ENCODE data around the gene NAV2.

The NAV2 gene

DNA sequence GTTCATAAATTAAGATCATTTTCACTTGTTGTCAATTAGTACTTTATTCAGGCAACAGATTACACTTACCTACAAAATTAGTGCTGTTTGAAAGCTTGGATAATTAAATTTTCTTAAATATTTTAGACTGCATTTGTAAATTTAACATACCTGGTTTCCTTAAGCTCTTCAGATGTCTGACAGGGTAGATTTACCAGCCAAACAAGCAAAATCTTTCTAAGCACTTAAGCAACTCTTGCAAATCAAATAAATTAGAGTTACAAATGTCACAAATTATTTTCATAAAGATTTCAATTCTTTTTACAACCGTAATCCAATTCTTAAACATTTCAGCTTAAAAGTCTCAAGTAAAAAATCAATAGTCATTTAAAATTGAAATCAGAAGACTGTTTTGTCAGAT, 317.8 kb downstream of the NAV2 start:
- DNase-seq: no peak

DNA sequence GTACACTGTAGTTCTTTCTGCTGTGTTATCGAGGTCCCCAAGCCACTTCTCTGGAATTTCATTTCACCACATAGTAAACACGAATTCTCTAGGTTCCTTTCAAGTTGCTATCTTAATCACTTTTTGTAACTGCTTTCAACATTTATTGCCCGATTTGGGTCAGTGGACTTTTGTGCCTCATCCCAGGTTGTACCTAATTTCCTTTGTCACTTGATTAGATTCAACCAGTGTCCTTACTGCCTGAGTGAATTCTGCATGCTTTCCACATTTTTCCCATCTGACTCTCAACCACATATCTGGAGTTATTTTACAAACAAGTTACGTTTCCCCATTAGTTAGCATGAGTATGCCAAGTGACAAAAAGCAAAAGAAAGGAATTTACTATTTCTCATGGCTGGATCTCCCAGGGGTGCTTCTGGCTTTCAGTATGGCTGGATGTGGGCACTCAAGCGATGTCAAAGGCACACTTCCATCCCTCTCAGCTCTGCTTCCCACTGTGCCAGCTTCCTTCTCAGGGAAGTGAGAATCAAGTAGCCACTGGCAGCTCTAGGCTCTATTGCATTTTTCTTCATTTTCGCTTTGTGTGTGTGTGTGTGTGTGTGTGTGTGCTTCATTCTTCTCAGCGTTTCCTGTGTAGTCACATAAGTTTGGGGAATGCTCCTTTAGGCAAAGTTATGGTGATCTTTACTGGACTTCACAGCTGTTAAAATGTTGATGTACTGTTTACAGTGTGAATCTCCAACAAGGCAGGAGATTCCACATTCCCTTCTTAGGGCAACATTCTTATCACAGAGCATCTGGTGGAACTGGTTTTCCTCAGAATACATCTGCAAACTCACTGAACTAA, 318.7 kb downstream of the NAV2 start:
- no peak for DNase-seq

DNA sequence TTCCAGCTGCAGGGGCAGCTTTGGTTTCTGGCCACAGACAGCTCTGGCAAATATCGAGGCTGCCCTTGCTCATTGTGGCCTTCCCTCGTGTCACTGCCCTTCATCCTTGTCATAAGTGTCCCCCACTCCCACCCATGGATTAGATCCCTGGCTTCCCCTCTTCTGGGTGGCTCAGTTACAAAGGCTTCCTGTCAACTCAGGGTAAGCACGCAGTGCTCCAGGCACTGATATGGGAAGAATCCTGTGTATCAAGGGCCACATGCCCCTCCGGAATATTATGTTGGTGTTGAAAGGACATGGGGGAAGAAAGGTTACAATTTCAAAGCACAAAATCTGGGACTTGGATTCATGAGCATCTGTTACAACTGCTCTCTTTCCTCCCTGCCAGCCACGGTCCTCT, 319.5 kb downstream of the NAV2 start:
- no peak for DNase-seq

DNA sequence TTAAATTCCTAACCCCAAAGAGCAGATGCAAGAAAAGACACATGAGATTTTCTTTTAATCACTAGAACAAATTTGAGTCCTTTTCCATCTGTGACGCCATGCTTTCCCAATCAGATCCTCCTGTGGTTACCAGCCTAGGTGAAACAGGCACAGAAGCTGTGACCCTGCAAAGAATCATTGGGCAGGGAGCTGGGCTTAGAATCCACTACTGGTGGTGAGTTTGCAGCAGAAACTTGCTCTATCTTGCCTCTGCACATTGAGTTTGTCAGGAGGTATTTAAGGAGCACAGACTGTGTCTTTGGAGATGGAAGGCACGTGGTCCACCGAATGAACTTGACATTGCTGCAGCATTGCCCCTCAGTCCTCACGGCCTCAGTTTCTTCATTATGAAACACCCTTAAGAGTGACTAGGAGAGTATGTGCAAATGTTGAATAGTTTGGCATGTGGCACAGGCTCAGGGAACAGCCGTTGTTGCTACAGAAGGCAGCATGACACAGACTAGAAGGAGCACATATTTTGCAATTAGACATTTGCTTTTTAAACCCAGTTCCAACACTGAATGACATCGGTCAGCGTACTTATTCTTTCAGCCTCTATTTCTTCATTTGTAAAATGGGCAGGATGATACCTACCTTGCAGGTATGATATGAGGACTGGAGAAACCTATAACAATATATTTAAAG, 320.1 kb downstream of the NAV2 start:
- no peak for DNase-seq

DNA sequence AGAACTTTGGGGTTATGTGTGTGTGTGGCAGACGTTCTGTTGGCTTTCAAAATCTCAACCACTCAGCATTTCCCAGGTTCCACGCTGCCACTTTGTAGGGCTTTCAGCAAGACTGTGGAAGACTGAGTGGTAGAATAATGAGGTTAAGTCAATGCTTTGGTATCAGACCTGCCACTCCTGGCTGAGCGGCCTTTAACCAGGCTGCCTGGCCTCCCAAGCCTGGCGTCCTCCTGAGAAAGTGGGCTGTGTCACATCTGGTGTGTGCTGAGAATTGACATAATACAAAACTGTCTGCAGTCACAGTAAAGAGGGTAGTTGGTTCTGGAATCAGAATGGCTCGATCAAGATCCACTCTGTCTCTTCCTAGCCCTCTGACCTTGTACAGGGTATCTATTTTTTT, 321.2 kb downstream of the NAV2 start:
- no peak for DNase-seq

DNA sequence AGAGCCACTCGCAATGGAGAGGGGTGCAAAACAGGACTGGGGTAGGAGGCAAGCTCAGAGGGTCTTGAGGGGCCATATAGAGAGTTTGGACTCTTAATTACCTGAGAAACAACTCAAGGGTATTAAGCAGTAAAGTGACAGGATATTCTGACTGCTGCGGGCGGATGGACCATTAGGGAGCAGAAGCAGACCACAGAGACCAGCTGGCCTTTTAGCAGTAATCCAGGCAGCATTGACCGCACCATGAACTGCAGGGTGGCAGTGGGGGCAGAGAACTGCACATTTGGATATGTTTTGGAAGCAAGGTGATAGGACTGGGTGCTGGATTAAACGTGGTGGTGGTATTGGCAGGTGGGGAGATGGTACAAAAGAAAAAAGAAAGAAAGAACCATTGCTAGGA, 322.3 kb downstream of the NAV2 start:
- no peak for DNase-seq

DNA sequence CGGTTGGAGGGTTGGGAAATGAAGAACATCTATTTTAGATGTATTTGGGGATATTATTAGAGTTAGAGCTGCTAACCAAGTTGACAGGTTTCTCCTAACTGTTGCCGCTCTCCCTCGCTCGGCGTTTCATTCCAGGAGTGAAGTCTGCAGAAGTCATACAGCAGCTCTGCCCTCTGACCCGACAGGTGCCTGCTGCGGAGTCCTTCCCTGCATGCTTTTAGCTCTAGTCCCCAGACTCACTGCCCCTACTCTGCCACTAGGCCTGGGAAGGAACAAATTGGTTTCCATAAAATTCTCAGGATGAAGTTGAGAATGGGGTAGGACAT, 322.7 kb downstream of the NAV2 start:
- no peak for DNase-seq

DNA sequence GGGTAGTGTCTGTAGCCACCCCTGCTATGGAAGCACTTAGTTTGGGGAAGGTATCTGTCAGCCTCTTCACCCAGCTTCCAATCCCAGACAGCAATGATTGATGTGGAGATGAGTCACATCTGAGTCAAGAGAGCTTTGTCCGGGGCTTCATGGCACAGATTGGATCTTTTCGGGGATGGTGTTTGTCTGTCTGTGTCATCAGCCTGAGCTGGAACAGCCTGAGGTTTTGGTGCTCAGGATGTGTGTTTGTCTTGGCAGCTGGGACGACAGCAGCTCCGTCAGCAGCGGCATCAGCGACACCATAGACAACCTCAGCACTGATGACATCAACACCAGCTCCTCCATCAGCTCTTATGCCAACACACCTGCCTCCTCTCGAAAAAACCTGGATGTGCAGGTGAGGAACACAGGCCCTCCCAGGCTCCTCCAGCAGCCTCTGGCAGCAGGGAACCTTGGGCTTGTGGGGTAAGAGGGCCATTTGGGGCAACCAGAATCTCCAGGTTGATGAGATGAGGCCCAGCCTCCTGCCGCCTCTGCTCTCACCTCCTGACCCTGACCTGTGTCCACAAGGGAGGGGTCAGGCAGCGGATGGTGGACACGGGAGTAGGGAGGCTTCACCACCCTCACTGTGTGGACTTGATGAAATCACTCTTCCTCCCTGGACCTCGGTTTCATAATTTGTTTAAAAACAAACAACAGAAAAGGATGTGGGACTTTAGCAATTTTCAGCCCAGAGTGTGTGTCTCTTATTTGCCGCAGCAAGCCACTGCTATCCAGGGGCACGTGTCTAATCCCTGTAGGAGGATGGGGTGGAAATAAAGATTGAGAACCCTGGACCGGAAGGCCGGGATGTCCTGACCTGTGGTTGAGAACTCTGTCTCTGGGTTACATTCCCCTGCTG, 323.3 kb downstream of the NAV2 start:
- DNase-seq: no peak

DNA sequence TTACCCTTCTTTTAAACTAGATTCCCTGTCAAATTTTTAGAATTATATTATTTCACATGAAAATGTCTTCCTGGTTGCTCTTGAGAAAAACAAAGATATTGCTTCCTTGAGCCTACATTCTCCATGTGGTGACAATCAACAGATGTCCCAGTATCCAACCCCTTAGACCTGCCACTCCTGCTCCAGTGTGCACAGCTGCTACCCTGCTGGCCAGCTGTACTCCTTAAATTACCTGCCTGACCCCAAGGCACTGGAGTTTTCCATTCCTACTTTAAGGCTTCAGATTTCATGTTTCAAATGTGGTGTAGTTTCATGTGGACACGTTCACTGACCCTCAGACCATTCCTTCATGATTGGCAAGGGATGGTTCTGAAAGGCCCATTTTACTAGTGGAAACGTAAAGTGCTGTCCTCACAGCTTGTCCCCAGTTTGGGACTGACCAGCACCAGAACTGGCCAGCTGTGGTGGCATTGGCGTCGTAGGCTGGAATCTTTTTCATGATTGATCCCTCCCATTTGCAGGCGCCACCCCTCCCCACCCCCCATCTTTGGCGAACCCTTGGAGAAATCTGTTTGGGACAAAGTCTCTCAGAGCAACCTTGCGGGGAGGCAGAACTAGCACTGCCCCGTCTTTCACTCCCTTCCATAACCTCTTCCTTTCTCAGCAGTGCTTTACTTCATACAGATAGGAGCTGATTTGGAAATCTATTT, 324.1 kb downstream of the NAV2 start:
- no peak for DNase-seq

DNA sequence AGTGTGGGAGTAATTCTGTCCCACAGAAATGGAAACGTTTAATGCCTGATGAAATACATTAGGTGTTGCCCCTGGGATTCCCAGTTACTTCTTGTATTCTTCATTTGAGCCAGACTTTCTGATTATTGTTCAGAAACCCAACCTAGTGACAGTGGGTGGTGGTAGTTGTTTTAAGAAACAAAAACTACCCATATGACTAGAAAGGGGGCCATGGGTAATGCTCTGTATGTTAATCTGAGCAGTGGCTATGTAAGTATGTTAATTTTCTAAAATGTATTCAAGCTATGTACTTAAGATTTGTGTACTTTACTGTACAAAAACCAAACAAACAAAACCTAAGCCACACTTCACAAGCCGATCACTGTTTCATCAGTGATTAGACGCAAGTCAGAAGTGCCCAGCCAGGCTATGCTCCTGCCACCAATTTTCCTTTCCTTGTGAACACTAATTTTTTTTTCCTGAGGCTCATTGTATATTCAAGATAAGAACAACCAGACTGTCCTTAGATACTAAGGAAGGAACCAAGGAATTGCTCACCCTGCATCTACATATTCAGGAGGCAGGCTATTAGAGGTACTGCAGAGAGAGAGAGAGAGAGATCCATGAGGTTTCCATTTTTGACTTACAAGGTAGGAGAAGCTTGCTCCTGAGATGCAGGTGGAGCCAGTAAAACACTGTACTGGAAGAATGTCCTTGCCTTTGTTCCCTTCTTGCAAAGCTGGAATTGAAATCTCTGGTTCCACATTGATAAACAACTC, 324.9 kb downstream of the NAV2 start:
- no peak for DNase-seq

DNA sequence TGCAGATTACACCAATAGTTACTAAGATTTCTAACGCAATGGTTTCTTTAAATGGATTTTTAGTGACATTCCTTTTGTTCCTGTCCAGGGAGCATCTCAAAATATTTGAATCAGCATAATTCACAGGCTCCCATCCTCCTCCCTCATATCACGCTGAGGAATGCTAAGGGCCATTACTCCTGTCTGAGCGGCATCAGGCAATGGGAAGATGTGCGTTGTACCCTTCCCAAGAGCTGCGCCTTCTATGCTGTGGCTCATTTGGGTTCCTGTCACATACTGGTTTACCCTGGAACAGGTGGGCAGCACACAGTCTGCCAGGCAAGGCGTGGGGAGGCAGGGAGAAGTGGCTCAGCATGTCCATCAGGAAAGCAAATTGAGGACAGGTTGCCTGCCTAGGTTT, 325.8 kb downstream of the NAV2 start:
- DNase-seq: no peak

DNA sequence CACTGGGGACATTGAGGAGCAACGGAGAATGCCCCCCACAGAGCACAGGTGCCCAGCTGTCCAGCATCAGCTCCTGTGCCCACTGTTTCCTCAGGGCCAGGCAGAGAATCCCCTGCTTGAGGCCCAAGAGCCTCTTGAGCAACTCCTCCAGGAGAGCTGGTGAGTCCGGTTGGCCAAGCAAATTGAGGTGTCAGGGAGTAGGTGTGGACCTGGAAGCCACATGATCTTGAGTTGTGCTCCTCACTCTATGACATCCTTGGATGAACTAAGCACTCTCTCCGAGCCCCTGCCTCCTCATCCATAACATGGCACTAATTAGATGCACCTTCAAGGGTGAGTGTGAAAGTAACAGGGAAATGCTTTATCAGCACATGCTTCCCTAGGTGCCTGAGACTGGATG, 326.3 kb downstream of the NAV2 start:
- DNase-seq: no peak

DNA sequence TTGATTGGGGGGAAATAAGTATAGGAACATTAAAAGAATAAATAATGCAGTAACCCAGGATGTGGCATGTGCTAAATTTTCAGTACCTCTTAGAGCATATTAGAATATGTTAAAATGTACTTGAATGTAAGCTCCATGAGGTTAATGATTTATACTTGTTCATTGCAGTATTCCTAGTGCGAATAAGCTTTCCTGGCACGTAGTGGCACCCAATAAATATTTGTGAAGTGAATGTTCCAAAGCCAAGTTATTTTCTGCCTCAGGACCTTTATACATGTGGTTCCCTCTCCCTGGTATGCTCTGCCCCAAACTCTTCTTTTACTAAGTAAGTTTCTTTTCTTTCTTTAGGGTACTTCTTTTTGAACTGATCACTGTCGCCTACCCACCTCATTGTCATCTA, 328.9 kb downstream of the NAV2 start:
- no peak for DNase-seq

DNA sequence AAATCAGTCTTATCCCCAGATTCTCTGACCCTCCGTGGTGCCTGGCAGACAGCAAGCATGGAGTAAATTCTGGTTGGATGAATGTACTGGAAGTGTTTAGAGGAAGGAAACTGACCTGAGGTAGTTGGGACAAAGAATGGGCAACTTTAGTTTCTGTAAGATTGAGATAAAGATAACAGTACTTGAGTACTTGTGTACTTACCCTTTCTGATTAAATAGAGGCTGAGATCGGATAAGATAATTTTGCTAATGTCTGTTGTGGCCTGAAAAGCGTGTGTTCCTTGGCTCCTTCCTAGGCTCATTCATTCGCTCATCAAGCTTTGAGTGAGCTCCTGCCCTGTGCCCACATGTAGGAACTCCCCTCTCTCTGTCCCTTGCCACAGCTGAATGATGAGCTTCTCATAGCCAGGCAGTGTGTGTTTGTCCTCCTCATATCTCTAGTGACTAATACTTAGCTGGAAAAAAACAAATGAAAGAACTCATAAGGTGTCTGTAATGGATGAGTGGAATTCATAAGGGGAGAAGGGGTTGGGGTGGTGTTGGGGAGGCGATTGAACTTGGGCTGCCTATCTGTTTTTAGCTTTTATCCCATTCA, 329.5 kb downstream of the NAV2 start:
- no peak for DNase-seq

DNA sequence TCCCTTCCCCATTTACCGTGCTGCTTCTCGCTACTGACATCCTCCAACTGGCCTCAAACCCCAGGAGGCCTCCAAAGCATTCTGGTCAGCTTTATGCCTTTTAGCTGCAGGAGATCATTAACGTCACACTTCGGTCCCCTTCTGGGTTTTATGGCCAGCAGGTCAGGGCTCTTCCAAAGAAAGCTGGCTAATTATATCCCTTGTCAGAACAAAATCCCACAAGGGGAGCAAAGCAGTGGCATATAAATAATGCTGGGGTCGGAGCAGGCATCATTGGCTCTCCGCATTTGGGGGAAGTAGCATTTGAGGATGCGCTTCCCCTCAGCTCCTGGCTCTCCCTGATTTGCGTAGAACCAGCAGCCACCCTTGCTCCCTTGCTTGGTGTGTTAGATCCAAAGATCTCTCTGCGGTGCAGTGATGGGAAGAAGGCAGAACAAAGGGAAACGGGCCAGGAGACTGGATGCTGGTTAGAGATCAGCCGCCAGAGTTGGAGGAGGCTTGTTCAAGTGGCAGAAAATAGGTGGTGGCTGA, 330.2 kb downstream of the NAV2 start:
- no peak for DNase-seq

DNA sequence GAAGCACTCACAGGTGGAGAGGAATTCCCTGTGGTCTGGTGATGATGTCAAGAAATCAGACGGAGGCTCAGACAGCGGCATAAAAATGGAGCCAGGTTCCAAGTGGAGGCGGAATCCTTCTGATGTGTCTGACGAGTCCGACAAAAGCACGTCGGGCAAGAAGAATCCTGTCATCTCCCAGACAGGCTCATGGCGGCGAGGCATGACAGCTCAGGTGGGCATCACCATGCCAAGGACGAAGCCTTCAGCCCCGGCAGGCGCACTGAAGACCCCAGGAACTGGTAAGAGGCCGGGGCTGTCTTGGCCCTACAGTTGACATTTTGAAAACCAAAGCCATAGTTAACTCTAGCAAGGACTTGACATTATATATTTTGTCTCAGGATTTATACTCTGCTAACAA, 331.4 kb downstream of the NAV2 start:
- no peak for DNase-seq

DNA sequence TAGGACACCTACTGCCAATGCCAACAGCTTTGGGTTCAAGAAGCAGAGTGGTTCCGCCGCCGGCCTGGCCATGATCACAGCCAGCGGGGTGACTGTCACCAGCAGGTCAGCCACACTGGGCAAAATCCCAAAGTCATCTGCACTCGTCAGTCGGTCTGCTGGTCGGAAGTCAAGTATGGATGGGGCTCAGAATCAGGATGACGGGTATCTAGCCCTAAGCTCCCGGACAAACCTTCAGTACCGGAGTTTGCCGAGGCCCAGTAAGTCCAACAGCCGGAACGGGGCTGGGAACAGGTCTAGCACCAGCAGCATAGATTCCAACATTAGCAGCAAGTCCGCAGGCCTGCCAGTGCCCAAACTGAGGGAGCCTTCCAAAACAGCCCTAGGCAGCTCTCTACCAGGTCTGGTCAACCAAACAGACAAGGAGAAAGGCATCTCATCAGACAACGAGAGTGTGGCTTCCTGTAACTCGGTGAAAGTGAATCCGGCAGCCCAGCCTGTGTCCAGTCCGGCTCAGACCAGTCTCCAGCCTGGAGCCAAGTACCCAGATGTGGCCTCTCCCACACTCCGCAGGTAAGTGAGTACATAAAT, 332.6 kb downstream of the NAV2 start:
- no peak for DNase-seq

DNA sequence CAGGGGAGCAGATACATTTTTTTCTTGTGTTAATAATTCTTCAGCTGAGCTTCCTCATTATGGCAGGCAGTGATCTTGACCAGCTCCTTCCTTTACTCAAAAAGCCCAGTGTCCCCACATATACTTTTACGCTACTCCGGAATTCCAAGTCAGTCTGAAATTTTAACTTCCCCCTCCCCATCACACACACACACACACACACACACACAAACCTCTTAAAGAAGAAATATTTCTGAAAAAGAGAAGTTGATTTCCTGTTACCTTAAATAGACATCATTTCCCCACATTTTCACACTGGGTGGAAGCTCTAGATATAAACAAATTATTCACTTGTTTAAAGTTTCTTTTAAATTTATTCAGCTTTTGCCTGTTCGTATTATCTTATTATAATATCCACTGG, 333.8 kb downstream of the NAV2 start:
- DNase-seq: no peak

DNA sequence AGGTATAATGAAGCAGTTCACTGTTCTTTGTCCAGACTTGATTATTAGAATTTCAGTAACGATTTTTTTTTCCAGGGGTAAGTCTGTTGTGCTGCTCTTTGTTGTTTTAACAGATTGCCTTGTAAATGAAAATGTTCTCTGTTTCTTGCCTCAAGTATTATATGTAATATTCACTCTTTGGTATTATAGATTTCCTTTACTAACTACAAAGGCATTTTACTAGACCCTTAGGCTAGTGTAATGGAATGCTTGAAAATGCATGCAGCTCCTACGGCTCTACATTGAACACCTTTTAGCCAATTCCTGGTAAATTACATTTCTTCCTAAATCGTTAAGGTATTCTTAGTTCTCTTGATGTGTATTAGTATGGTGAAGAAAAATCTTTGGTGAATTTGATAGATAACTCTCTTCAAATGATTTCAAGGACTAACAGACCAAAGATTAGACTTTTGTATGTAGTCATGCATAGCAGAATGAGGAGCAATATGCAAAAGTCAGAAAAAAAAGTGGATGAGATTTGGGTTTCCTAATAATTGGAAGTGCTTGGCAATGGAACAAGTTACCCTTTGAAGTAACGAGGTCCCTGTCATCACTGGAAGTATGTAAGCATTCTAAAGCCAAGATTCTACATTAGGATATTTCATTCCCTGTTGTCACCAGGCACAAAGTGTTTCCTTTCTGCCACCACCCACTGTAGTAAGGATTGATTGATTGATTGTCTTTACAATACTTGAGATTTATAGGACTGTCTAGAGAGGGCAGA, 334.6 kb downstream of the NAV2 start:
- no peak for DNase-seq

DNA sequence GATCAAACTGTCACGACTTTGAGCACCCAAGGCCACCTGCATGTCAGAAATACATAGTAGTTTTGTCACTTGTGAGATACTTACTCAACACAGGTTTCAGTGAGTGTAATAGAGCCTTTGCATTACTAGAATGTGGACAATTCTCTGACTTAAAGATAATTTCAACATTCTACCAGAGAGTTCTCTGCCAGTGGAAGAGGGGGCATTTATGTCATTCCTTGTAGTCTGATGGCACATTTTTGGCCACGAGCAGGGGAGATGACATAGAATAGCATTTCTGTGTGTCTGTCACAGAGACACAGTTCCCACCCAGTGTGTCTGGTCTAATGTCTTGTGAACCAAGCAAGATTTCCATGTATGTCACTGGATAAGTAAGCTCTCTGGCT, 335.1 kb downstream of the NAV2 start:
- DNase-seq: no peak

DNA sequence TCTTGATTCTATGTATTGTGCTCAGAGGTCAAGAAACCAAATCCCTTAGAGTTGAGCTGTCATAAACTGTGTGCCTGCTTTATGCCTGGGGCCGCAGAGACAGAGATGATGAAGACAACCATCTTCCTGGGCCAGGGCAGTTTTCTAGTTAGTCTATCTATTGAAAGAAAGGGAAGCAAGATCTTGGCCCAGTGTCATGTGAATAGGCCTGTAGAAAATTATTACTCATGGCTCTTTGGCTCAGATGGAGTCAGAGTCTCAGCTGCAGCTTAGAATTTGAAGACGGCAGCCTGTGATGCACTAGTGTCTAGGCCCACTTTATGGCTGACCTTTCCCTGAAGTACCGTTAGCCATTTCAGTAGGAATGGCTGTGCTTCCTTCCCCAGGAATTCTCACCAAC, 335.6 kb downstream of the NAV2 start:
- DNase-seq: no peak

Data from DMS 273 treated with DMSO at 0.1 percent for 48 hours (cell line).